Activated CD4-positive, alpha-beta memory T cell treated with anti-CD3 and anti-CD28 coated beads for 36 hours (primary cell): ENCODE results near the gene MYRIP. TPM values are rescaled to one million over a fixed set of nuclear protein-coding genes. Genes with fewer than 3 reads are reported as not detected.

ENCODE experiments used
- CTCF ChIA-PET: fragments of 350-600 bp; sonication (Branson Sonifier 250); formaldehyde crosslinking; loops from one replicate; lab custom pipeline; 2021; ENCODE audit warnings: antibody characterized with exemption, inconsistent platforms; lab: Charles Lee
- POLR2A ChIA-PET: fragments of 350-600 bp; sonication (Branson Sonifier 250); formaldehyde crosslinking; loops from one replicate; lab custom pipeline; 2021; ENCODE audit warnings: antibody characterized with exemption; lab: Charles Lee
- DNase-seq: peaks from one replicate; pipeline ENCODE4 v3.0.0-alpha.2; 2020
- H3K27ac Mint-ChIP-seq: one replicate; pipeline ENCODE4 v1.8.0; 2021; ENCODE audit warnings: mixed read lengths
- H3K27me3 Mint-ChIP-seq: one replicate; pipeline ENCODE4 v1.8.0; 2021; ENCODE audit warnings: mixed read lengths
- H3K36me3 Mint-ChIP-seq: one replicate; pipeline ENCODE4 v1.8.0; 2021; ENCODE audit warnings: mixed read lengths
- H3K4me1 Mint-ChIP-seq: one replicate; pipeline ENCODE4 v1.8.0; 2021; ENCODE audit warnings: low read depth, mixed read lengths
- H3K4me3 Mint-ChIP-seq: one replicate; pipeline ENCODE4 v1.8.0; 2021; ENCODE audit warnings: mild to moderate bottlenecking, mixed read lengths
- H3K9me3 Mint-ChIP-seq: one replicate; pipeline ENCODE4 v1.8.0; 2021; ENCODE audit warnings: mixed read lengths
- intact Hi-C: fragments of 100-400 bp; cut with micrococcal nuclease; formaldehyde crosslinking; loops from one replicate; pipeline ENCODE4 v1.15.1; 2023
- total RNA-seq, 2 experiments: library from RNA; stranded (reverse); gene quantifications; one replicate each; pipeline ENCODE4 v1.2.3, GENCODE V29; 2021

The MYRIP gene
- total RNA-seq, 2 experiments from 2014 or later: not detected

DNA sequence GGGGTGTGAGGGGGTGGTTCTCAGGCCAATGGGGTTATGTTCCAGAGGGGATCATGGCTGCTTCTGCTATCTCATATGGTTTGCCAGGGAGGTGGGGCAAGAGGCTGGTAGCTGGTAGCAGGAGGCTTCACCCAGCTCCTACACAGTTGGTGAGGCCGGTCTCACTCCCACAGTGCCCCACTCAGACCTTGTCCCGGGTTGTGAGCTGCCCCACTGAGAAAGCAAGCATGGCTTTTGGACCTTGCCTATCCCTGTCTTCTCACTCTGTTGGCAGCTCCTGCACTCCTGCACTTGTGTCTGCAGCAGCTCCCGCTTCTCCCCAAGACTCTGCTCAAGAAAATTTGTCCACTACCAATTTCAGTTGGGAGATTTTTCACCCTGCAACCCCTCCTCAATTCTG is 46.1 kb downstream of the MYRIP start:
- DNase-seq: no peak
- ChIA-PET CTCF (no interaction called here), POLR2A (no interaction called here)
- no peak overlapping the region for H3K4me3 Mint-ChIP-seq
- no peaks in the 10 kb centered on the region for H3K4me1 Mint-ChIP-seq
- H3K27me3 Mint-ChIP-seq: peaks cover 1% of the 10 kb centered on the region
- no peaks in the 10 kb centered on the region for H3K36me3 Mint-ChIP-seq
- H3K27ac Mint-ChIP-seq: no peak overlapping the region
- intact Hi-C loops: no loop called here
- H3K9me3 Mint-ChIP-seq: peaks cover 6% of the 10 kb centered on the region

DNA sequence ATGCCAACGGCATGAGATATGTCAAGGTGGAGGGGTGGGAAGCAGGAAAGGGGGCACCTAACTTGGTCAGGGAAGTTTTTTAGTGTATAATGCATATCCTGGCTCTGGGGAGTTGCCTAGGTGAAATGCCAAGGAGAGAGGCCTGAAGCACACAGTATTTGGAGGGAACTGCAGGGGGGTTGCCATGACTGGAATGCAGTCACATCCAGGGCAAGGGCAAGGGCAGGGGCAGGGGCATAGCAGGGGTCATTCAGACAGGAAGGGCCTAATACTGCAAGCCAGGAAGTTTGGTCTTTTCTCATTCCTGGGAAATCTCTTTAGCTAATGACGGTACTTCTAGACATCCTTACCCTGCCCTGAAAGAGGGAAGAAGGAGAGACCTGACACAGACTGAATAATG is 60.5 kb downstream of the MYRIP start:
- POLR2A ChIA-PET: no interaction called here
- CTCF ChIA-PET: no interaction called here
- Mint-ChIP-seq H3K4me1 (no peaks in the 10 kb centered on the region), H3K27ac (no peak overlapping the region), H3K4me3 (no peak overlapping the region), H3K9me3 (peaks cover 9% of the 10 kb centered on the region), H3K36me3 (no peaks in the 10 kb centered on the region), H3K27me3 (no peaks in the 10 kb centered on the region)
- no peak for DNase-seq
- intact Hi-C loops: no loop called here

DNA sequence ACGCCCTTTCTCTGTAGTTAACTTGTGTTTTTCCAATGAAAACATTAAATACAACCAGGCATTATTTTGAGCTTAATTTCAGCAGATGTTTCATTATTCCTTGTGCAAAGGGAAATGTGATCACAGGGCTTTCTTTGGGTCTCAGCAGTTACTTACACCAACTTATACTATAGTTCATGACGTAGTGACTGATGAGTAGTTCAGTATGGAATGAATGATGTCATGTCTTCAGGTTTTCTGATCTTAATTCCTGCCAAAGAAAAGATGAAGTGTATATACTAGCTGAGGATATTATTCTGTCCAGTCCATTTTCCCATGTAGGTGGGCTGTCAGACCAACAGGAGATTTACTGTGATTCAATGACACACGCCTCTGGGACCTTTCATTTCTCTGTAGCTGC is 61.3 kb downstream of the MYRIP start:
- no peak overlapping the region for H3K4me3 Mint-ChIP-seq
- no peak for DNase-seq
- POLR2A ChIA-PET: no interaction called here
- CTCF ChIA-PET: no interaction called here
- intact Hi-C loops: no loop called here
- peaks cover 8% of the 10 kb centered on the region for H3K9me3 Mint-ChIP-seq
- no peaks in the 10 kb centered on the region for H3K36me3 Mint-ChIP-seq
- H3K27me3 Mint-ChIP-seq: no peaks in the 10 kb centered on the region
- H3K27ac Mint-ChIP-seq: no peak overlapping the region
- H3K4me1 Mint-ChIP-seq: no peaks in the 10 kb centered on the region

DNA sequence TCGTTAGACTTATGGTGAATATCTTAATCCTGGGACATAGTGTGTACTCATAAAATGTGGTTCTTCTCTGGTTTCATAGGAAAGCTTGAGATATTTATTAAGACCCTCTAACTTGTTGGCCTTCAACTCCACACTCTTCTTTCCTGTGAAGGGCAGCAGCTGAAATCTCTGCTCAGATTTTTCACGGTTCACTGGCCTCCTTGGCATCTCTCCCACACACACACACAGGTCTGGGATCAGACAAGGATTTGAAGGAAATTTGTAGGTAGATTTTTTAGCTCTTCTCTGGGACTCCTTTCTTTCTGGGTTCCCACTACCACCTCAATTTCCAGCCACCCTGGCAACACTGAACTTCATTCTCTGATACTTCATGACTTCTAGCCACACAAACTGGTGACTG is 70.2 kb downstream of the MYRIP start:
- Mint-ChIP-seq H3K27ac (no peak overlapping the region), H3K27me3 (peaks cover 2% of the 10 kb centered on the region), H3K9me3 (peaks cover 2% of the 10 kb centered on the region), H3K4me3 (no peak overlapping the region), H3K36me3 (no peaks in the 10 kb centered on the region), H3K4me1 (no peaks in the 10 kb centered on the region)
- intact Hi-C loops: no loop called here
- ChIA-PET POLR2A (no interaction called here), CTCF (no interaction called here)
- no peak for DNase-seq

DNA sequence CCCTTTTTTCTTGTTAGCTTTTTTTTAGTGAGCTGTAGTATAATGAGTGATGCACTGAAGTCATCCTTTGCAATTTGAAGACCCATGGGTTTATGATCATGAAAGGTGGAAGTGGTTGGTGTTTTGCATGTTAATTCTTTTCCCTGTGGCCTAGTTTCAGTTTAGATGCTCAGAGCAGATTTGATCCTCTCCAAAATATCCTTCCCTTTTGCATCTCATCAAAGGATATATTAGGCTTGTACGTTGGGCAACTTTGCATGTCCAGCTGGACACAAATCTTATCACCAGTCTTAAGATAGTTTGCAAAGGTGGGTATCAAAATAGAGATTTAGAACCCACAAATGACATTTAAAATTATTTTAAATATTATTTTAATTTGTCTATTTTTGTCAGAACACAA is 72.7 kb downstream of the MYRIP start:
- ChIA-PET CTCF (no interaction called here), POLR2A (no interaction called here)
- intact Hi-C loops: no loop called here
- no peak overlapping the region for H3K27ac Mint-ChIP-seq
- no peak overlapping the region for H3K4me3 Mint-ChIP-seq
- no peaks in the 10 kb centered on the region for H3K36me3 Mint-ChIP-seq
- no peaks in the 10 kb centered on the region for H3K4me1 Mint-ChIP-seq
- DNase-seq: no peak
- peaks cover 2% of the 10 kb centered on the region for H3K27me3 Mint-ChIP-seq
- peaks cover 2% of the 10 kb centered on the region for H3K9me3 Mint-ChIP-seq

DNA sequence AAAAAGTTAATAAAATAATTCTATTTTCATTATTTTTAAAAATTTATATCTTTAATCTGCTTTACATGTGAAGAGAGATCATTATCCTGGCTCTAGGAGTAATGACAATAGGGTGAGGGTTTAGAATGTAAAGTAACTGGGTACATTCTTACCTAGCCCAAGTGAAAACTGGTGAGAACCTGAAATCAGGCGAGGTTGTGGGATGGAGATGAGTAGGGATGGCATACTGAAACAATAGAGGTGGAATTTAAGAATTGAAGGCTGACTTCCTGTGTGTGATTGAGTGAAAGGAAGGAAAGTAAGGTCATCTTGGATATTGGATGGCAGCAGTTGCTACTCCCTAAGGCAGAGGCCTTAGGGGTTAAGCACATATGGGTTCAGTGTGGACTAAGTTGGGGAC is 82.7 kb downstream of the MYRIP start:
- H3K9me3 Mint-ChIP-seq: no peaks in the 10 kb centered on the region
- ChIA-PET CTCF (no interaction called here), POLR2A (no interaction called here)
- H3K27me3 Mint-ChIP-seq: no peaks in the 10 kb centered on the region
- H3K4me3 Mint-ChIP-seq: no peak overlapping the region
- H3K4me1 Mint-ChIP-seq: no peaks in the 10 kb centered on the region
- intact Hi-C loops: no loop called here
- H3K36me3 Mint-ChIP-seq: no peaks in the 10 kb centered on the region
- DNase-seq: no peak
- H3K27ac Mint-ChIP-seq: no peak overlapping the region

DNA sequence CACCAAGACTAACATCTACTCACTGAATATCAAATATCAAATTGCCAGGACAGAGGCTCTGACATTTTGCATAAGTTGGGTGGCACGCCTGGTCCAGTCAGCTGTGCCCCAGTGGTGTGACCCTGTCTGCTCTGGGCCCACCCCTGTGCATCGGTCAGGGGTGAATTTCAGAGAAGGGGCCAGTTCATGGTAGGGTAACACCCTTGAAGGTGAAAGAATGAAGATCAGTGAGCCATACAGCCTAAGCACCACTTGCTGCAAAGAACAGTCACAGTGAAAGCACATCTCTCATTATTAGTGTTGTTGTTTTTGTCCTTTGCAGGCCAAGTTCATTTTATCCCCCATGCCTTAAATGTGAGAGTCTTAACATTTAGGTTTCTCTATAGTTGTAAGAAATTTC is 86.8 kb downstream of the MYRIP start:
- Mint-ChIP-seq H3K4me1 (no peaks in the 10 kb centered on the region), H3K27me3 (no peaks in the 10 kb centered on the region), H3K9me3 (no peaks in the 10 kb centered on the region), H3K36me3 (no peaks in the 10 kb centered on the region), H3K27ac (no peak overlapping the region), H3K4me3 (no peak overlapping the region)
- DNase-seq: no peak
- ChIA-PET CTCF (no interaction called here), POLR2A (no interaction called here)
- intact Hi-C loops: no loop called here

DNA sequence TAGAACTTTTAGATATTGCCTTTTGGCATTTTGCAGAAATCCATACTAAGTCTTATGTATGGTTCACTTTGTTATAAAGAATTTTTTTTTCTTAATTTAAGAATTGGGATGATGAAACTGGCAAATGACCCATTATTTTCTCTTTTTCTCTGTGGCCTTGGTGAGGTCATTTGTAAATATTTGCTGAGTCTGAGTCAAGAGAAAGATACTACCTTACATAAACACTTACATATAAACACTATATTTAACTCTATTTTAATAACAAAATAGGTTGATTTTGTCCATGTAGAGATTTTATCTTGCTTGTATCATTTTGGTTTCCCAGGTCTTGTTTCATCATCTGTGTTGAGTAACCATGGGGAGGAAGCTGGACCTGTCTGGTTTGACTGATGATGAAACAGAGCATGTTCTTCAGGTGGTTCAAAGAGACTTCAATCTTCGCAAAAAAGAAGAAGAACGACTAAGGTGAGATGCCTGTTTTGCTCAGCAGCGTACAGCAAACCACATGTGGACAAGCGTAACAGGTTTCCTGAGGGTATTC is 91.1 kb downstream of the MYRIP start:
- ChIA-PET POLR2A (no interaction called here), CTCF (no interaction called here)
- intact Hi-C loops: no loop called here
- Mint-ChIP-seq H3K27ac (no peak overlapping the region), H3K27me3 (no peaks in the 10 kb centered on the region), H3K36me3 (no peaks in the 10 kb centered on the region), H3K4me1 (no peaks in the 10 kb centered on the region), H3K9me3 (no peaks in the 10 kb centered on the region), H3K4me3 (no peak overlapping the region)
- no peak for DNase-seq

DNA sequence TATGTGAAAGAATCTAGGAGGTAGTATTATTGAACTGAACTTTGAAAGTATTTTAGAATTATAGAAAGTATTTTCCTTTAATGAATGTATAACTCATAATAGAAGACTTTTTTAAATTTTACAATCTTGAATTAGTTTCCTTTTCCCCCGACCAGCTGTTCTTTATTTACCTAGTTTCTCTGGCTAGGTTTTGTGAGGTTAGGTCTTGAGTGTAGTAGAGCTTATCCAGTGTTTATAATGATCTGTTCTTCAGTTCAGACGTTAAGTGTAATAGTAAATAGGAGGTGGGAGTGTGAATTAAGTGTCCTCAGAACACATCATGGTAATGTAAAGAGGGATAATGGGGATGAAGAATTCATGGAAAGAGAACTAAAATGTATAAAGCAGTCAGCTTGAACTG is 93.8 kb downstream of the MYRIP start:
- no peaks in the 10 kb centered on the region for H3K4me1 Mint-ChIP-seq
- no peaks in the 10 kb centered on the region for H3K36me3 Mint-ChIP-seq
- H3K4me3 Mint-ChIP-seq: no peak overlapping the region
- ChIA-PET CTCF (no interaction called here), POLR2A (no interaction called here)
- no peaks in the 10 kb centered on the region for H3K9me3 Mint-ChIP-seq
- no peak for DNase-seq
- intact Hi-C loops: no loop called here
- no peaks in the 10 kb centered on the region for H3K27me3 Mint-ChIP-seq
- no peak overlapping the region for H3K27ac Mint-ChIP-seq

DNA sequence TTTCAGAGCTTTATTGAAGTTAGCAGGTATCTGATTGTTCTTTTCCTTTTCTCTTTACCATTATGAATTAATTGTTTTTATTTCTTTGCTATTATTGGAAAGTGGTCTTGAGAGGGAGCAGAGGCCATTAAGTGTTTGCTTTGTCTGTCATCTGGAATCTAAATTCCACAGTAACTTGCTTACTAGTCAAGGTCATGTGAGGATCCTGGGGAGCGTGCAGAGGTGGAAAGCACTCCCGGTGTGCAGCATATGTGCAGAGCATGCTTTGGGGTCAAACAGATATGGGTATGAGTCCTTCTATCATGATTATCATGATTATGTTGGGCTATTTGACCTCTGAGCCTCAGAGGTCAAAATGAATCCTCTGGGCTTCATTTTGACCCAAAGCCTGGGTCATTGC is 96.4 kb downstream of the MYRIP start:
- no peak overlapping the region for H3K27ac Mint-ChIP-seq
- POLR2A ChIA-PET: no interaction called here
- H3K4me1 Mint-ChIP-seq: no peaks in the 10 kb centered on the region
- H3K4me3 Mint-ChIP-seq: no peak overlapping the region
- H3K27me3 Mint-ChIP-seq: no peaks in the 10 kb centered on the region
- CTCF ChIA-PET: no interaction called here
- no peaks in the 10 kb centered on the region for H3K36me3 Mint-ChIP-seq
- intact Hi-C loops: no loop called here
- DNase-seq: no peak
- H3K9me3 Mint-ChIP-seq: no peaks in the 10 kb centered on the region

DNA sequence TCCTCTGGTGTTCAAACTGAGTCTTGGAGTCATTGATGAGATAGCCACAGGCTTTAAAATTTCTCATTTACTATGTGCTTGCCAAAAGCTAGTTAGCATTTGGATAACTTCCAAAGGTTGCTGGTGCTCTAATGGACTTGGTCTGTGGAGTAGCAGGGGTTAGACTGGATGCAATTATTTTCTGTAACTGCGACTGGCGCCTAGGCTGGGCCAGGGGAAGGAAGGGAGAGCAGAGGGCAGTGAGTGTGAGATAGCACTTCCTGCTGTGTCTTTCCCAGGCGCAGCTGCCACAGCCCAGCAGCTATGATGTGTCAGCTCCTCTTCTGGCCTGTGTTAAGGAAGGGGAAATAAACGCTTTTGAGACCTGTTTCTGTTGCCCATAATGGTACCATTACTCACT is 98.6 kb downstream of the MYRIP start:
- H3K36me3 Mint-ChIP-seq: no peaks in the 10 kb centered on the region
- H3K4me1 Mint-ChIP-seq: no peaks in the 10 kb centered on the region
- intact Hi-C loops: no loop called here
- no peak overlapping the region for H3K27ac Mint-ChIP-seq
- H3K4me3 Mint-ChIP-seq: no peak overlapping the region
- DNase-seq: no peak
- POLR2A ChIA-PET: no interaction called here
- H3K9me3 Mint-ChIP-seq: no peaks in the 10 kb centered on the region
- CTCF ChIA-PET: no interaction called here
- no peaks in the 10 kb centered on the region for H3K27me3 Mint-ChIP-seq

DNA sequence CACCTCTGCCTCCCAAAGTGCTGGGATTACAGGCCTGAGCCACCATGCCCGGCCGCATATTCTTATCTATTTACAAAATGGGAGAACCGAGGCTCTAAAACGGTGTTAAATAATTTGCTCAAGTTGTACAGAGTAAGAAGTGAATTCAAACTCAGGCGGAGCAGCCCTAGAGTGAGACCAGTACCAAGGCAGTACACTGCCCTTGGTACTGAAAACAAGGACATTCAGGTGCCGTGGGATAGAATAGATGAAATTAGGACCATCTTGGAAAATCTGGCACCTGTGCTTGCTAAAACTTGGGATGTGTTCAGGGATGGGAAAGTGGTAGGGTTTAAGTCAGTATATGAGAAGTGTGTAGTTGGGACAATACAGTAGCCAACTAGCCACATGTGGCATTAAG is 100.7 kb downstream of the MYRIP start:
- intact Hi-C loops: no loop called here
- POLR2A ChIA-PET: no interaction called here
- Mint-ChIP-seq H3K9me3 (no peaks in the 10 kb centered on the region), H3K36me3 (no peaks in the 10 kb centered on the region), H3K27me3 (no peaks in the 10 kb centered on the region), H3K4me1 (no peaks in the 10 kb centered on the region), H3K27ac (no peak overlapping the region), H3K4me3 (no peak overlapping the region)
- DNase-seq: no peak
- CTCF ChIA-PET: no interaction called here

DNA sequence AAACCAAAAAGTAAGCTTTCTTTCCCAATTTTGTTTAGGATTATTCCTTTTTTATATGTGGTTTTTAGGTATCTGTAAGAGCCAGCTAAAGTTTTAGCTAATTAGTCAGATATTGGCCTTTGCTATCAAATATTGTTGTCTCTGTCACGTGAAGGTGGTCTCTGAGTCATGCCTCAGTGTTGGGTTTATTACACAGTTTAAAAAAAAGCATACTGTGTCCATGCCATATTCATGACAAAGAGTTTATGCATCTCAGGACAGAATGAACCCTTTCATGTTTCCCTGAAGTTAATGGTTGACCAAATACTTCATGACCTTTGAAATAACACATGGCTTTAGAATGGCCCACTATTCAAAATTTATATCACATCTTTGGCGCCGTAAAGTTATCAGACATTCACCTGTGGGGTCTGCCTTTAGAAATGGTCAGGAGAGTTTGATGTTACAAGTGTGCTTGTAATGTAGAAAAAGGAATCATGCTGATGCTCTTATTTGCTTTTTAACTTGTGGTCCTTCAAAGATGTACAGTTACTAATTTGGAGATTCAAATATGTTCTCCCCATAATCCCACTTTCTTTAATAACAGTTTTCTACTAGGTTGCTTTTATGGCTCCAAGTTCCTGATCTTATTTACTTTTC is 101.5 kb downstream of the MYRIP start:
- H3K4me3 Mint-ChIP-seq: no peak overlapping the region
- H3K36me3 Mint-ChIP-seq: no peaks in the 10 kb centered on the region

More for the DNA sequence above, 101.5 kb downstream of the MYRIP start:
- POLR2A ChIA-PET: no interaction called here
- DNase-seq: no peak
- Mint-ChIP-seq H3K27me3 (no peaks in the 10 kb centered on the region), H3K4me1 (no peaks in the 10 kb centered on the region), H3K27ac (no peak overlapping the region), H3K9me3 (no peaks in the 10 kb centered on the region)
- CTCF ChIA-PET: interaction anchor here (0.6 kb wide), 1 partner anchor 382 kb away, joined by 3 read pairs; no protein-coding TSS in a partner anchor
- intact Hi-C loops: no loop called here
